Choroid plexus epithelial cell (primary cell): Measurements from ENCODE around the gene ZBED2.

Experiments
- DNase-seq: peaks from one replicate; pipeline ENCODE4 v3.0.0-alpha.2; 2010; ENCODE audit warnings: low read depth
- H3K4me3 ChIP-seq: 2 replicates; pipeline ENCODE4 v1.5.1; 2011; ENCODE audit warnings: low read depth, mild to moderate bottlenecking, control low read depth, low read length, moderate library complexity
- TF ChIP-seq, protein P1 (sequence below): conservative IDR thresholded peaks from 2 replicates; pipeline ENCODE4 v1.5.1; 2011; ENCODE audit warnings: low read depth, mild to moderate bottlenecking, control low read depth, inconsistent platforms, low read length, moderate library complexity

ZBED2 gene

DNA sequence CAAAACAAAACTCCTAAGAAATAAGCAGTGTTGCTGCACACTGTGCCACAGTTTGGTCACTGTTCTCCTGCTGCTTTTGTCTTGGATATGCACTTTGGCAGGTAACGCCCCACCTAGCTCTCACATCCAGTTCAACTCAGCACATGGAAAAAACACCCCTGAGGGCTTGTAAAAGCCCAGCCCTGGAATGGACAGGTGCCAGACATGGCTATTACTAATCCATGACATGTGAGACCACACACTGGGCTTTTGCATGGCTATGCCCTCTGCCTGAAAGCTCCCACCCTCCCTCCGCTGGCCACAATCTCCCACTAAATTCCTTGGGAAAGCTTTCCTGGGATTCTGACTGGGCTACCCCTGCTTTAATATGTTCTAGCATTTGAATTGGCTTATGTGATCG lies 24.7 kb upstream of the ZBED2 start:
- TF ChIP-seq, protein P1, sequence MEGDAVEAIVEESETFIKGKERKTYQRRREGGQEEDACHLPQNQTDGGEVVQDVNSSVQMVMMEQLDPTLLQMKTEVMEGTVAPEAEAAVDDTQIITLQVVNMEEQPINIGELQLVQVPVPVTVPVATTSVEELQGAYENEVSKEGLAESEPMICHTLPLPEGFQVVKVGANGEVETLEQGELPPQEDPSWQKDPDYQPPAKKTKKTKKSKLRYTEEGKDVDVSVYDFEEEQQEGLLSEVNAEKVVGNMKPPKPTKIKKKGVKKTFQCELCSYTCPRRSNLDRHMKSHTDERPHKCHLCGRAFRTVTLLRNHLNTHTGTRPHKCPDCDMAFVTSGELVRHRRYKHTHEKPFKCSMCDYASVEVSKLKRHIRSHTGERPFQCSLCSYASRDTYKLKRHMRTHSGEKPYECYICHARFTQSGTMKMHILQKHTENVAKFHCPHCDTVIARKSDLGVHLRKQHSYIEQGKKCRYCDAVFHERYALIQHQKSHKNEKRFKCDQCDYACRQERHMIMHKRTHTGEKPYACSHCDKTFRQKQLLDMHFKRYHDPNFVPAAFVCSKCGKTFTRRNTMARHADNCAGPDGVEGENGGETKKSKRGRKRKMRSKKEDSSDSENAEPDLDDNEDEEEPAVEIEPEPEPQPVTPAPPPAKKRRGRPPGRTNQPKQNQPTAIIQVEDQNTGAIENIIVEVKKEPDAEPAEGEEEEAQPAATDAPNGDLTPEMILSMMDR = no peak
- H3K4me3 ChIP-seq = no peak overlapping the region
- DNase-seq = no peak

DNA sequence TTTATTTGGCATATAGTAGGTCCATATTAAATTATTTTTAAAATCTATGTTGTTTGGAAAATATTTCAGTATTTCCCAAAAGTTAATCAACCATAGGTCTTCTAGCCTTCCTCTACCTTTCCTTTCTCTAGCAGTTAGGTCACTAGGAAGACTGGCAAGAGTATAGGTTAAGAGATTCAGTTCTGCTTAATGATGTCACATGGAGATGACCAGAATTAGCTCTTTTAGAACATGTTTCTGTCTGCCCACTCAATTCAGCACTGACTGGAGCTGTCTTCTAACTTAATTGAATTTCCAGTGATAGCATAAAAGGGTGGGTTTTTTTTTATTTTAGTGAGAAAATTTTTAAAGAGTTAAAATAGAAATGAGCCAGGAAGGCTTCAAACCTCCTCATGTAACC lies 23.8 kb upstream of the ZBED2 start:
- no peak overlapping the region for H3K4me3 ChIP-seq
- TF ChIP-seq, protein P1 = no peak
- DNase-seq = no peak

DNA sequence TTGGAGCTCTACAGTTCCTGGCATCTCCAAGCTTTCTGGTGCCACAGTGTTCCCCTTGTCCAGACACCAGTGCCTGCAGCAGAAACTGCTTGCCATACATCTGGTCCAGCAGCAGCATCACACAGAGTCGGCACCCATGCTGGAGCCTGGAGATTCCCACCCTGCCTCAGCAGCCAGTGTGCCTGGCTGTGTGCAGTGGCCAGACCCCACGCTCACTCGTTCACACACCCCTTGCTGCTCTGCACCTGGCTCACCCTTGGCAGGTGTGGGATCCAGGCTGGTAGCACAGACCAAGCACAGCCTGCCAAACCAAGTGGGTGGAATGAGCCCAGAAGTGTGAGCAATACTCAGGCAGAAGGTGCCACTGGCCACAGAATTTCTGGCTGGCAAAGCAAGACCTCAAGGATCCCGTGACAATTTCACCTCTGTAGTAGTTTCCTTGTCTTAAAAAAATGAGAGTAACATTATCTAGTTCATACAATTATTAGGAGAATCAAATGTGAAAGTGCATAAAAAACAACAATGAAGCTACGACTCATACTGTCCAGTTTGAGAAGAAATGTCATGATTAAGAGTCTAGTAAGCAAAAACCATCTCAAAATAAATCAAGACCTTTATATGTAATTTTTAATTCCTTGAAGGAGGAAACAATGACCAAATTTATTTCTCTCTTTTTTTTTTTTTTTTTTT lies 22.9 kb upstream of the ZBED2 start:
- no peak overlapping the region for H3K4me3 ChIP-seq
- DNase-seq = no peak
- TF ChIP-seq, protein P1 = no peak

DNA sequence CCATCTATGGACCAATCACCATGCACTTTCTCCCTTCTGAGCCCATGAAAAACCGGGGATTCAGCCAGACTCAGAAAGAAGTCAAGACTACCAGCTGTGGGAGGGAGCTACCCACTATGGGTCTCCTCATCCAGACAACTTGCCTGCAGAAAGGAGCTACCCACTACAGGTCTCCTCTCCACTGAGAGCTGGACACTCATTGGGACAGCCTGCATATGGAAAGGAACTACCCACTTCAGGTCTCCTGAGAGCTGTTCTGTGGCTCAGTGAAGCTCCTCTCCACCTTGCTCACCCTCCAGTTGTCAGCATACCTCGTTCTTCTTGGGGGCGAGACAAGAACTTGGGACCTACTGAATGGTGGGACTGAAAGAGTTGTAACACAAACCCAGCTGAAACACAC lies 22.3 kb upstream of the ZBED2 start:
- TF ChIP-seq, protein P1 = no peak
- no peak overlapping the region for H3K4me3 ChIP-seq
- DNase-seq = no peak

DNA sequence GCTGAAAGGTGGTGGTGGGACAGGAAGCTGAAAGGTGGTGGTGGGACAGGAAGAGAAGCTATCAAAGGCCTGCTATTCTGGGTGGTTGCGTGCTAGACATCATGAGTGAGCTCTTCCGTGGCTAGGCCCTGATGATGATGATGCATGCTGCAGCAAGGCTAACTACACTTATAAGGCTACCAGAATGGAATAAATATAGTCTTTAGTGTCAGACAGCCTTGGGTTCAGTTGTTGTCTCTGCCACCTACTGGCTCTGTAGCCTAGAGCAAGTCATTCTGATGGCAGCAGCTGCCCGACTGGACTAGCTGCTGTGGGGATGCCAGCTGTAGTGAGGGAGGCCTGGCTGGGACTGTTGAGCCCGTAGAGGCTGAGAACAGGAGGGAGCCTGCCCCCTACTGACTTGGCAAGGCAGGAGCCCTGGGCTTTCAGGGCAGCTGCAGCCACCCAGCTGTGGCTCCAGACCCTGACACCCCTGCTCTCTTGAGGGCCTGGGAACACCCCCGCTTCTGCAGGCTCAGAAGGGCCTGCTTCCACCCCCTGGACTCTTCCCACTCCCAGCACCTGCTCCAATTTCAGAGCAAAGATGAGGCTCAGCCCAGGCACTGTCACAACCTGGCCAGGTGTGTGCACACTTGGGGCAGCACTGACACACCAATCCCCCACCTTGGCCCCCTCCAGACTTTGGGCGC lies 21.4 kb upstream of the ZBED2 start:
- TF ChIP-seq, protein P1 = peak; percentile 40
- peak; percentile 24 for DNase-seq
- no peak overlapping the region for H3K4me3 ChIP-seq

DNA sequence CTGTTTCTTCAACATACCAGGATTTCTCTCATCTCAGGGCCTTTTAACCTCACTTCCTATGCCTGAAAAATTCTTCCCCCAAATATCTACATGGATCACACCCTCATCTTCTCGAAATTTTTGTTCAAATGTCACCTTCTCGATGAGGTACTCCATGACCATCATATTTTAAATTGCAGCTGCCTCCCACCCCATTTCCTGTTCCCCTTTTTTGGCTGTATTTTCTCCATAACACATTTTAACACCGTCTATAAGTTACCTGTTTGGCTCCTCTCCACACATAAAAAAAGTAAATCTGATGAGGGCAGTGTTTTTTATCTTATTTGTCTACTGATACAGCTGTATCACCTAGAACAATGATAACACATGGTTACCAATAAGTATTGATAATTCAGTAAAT lies 20.7 kb upstream of the ZBED2 start:
- H3K4me3 ChIP-seq = no peak overlapping the region
- no peak for DNase-seq
- TF ChIP-seq, protein P1 = no peak

DNA sequence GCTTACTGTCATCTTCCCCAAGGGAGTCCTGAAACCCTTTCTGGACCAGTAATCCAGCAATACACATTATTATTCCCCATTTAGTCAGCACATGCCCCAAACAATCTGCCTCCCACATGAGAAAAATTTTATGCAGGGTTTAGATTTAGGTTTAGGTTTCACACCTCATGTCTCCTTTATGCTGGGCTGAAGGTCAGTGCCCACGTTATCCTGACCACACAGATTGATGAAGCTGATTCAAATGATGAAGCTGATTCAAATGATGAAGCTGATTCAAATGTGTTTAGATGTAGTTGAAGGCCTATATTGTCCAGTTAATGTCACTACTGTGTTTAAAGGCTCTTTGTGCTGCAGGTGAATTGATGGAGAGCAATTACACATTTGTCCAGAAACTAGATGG lies 18.1 kb upstream of the ZBED2 start:
- TF ChIP-seq, protein P1 = no peak
- no peak for DNase-seq
- no peak overlapping the region for H3K4me3 ChIP-seq
